Suprapubic skin (tissue), 4 donors: ENCODE results near the gene TGFBR3.

Experiments
- CTCF ChIP-seq, 2 donors: fragments of 200-600 bp in 1 of 2; fragments of 450-650 bp in 1 of 2; sonication (generic) in 1 of 2; IDR thresholded peaks; one replicate each; pipeline ENCODE4 v1.5.1; 2016 to 2019; ENCODE audit warnings: antibody characterized with exemption in 2 of 2, mild to moderate bottlenecking in 1 of 2, moderate library complexity in 1 of 2
- EP300 ChIP-seq: sonication (generic); formaldehyde crosslinking; IDR thresholded peaks from one replicate; pipeline ENCODE4 v1.6.1; 2017; ENCODE audit warnings: antibody characterized with exemption
- POLR2A ChIP-seq, 2 donors: fragments of 450-650 bp; IDR thresholded peaks; one replicate each; pipeline ENCODE4 v1.6.1; 2017; ENCODE audit warnings: antibody characterized with exemption in 2 of 2, mild to moderate bottlenecking in 2 of 2, moderate library complexity in 2 of 2
- POLR2AphosphoS5 ChIP-seq, 3 donors: sonication (generic); formaldehyde crosslinking; IDR thresholded peaks; one replicate each; pipeline ENCODE4 v1.6.1; 2017; ENCODE audit warnings: antibody characterized with exemption in 3 of 3

- TF ChIP-seq POLR2AphosphoS5 (IDR thresholded peaks at IDR 0.05): no peak
- no peak for TF ChIP-seq CTCF (IDR thresholded peaks at IDR 0.05)
- no peak for TF ChIP-seq EP300
- no peak for TF ChIP-seq POLR2A (IDR thresholded peaks at IDR 0.05)
Measured at GRCh38 chr1:91724231-91724630, 161.7 kb downstream of the TGFBR3 start.
